ENCODE measurements around the gene ASIC3. TPM values are rescaled to one million over a fixed set of nuclear protein-coding genes. Genes with fewer than 3 reads are reported as not detected.

ASIC3 gene
- under 1 TPM; 0.09 to 0.76 (median 0.31) TPM for total RNA-seq (2021; fragmentation: NEBNext Ultra II Directional; extraction: Animal tissue kit (Norgen Biotek cat#: 25700))
- long read RNA-seq = 0 reads

DNA sequence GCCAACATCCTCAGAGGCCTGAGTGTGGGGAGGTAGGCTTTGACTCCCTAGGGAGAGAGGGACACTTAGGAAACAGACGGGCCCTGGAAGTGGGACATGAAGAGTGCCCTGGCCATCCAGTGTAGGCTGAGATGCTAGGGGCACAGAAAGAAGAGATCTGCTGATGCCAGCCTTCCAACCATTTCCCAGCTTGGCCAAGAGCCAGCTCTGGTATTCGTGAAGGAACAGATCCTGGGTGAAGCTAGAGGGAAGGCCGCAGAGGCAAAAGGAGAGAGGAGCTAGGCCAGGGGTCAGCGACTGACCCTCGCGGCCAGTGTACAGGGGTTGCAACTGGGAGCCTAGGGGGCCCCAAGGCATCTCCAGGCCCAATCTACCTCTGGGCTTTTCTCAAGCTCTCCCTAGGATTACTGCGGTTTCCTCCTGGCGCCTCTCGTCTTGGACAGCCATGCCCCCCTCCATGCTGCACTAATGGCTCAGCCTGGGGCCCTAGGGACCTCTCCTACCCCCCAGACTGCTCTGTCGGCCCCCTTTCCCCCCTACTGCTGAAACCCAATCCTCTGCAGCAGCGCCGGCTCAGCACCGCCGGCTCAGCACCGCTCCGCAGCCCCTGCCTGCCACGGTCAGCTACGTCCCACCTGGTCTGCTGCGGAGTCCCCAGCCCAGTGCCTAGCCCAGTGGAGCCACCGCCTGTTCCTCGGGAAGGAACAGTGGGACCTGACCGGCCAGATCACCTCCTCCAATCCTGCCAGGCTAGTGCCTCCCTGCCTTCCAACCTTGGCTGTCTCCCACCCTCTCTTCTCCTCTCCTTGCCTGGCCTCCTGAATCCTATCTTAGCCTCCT, at the start of gene ASIC3:
Gene ASIC3, plus strand, starts transcription at position 556 of the 840 bp plus-strand sequence. CDS start 355 bp downstream, outside the sequence.
- Mint-ChIP-seq H3K4me3 (no peak within 1 kb of the TSS), H3K36me3 (ENCODE audit: low read depth) (no peaks in the 10 kb centered on the region; the same call in 1 of the 2 replicates), H3K4me1 (ENCODE audit: low read depth) (peaks cover 14% of the 10 kb centered on the region), H3K27me3 (ENCODE audit: insufficient read depth) (peaks cover 2% of the 10 kb centered on the region), H3K9me3 (no peaks in the 10 kb centered on the region), H3K27ac (peak within 1 kb of the TSS; percentile 51)
- TF ChIP-seq, protein P1, sequence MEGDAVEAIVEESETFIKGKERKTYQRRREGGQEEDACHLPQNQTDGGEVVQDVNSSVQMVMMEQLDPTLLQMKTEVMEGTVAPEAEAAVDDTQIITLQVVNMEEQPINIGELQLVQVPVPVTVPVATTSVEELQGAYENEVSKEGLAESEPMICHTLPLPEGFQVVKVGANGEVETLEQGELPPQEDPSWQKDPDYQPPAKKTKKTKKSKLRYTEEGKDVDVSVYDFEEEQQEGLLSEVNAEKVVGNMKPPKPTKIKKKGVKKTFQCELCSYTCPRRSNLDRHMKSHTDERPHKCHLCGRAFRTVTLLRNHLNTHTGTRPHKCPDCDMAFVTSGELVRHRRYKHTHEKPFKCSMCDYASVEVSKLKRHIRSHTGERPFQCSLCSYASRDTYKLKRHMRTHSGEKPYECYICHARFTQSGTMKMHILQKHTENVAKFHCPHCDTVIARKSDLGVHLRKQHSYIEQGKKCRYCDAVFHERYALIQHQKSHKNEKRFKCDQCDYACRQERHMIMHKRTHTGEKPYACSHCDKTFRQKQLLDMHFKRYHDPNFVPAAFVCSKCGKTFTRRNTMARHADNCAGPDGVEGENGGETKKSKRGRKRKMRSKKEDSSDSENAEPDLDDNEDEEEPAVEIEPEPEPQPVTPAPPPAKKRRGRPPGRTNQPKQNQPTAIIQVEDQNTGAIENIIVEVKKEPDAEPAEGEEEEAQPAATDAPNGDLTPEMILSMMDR (IDR thresholded peaks at IDR 0.05) = no peak
- DNase-seq = no peak

DNA sequence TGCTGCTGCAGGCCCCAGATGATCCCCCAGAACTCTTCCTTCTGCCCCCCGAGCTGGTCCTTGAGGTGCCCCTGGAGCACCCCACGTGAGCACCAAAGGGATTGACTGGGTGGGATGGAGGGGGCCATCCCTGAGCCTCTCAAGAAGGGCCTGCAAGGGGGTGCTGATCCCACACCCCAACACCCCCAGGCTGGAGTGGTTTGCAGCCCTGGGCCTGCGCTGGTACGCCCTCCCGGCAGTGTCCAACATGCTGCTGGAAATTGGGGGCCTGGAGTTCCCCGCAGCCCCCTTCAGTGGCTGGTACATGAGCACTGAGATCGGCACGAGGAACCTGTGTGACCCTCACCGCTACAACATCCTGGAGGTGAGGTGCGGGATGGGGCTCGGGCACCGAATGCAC, 49.3 kb upstream of the ASIC3 start:
- Mint-ChIP-seq H3K36me3 (ENCODE audit: low read depth) (no peaks in the 10 kb centered on the region), H3K9me3 (no peaks in the 10 kb centered on the region), H3K4me1 (ENCODE audit: low read depth) (no peaks in the 10 kb centered on the region), H3K27me3 (ENCODE audit: insufficient read depth) (peaks cover 19% of the 10 kb centered on the region; the same call in 1 of the 2 replicates), H3K4me3 (no peak overlapping the region), H3K27ac (no peak overlapping the region)
- DNase-seq = no peak
- TF ChIP-seq, protein P1 (IDR thresholded peaks at IDR 0.05) = no peak

DNA sequence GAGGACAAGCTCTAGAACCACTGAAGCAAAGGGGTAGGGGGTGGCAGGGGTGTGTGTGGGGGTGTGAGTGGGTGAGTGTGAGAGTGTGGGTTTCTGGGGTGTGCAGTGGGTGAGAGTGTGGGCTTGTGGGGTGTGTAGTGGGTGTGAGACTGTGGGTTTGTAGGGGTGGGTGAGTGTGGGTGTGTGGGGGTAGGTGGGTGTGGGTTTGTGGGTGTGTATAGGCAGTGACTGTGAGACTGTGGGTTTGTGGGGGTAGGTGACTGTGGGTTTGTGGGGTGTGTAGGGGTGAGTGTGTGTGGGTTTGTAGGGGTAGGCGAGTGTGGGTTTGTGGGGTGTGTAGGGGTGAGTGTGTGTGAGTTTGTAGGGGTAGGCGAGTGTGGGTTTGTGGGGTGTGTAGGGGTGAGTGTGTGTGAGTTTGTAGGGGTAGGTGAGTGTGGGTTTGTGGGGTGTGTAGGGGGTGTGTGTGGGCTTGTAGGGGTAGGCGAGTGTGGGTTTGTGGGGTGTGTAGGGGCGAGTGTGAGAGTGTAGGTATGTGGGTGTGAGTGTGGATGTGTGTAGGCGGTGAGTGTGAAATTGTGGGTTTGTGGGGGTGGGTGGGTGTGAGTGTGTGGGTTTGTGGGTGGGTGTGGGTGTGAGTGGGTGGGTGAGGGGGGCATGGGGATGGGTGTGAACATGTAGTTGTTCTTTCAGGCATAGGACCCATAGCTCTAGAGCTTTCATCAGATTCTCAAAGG, 48.7 kb upstream of the ASIC3 start:
- H3K27ac Mint-ChIP-seq = no peak overlapping the region
- TF ChIP-seq, protein P1 (IDR thresholded peaks at IDR 0.05) = no peak
- no peak for DNase-seq
- no peaks in the 10 kb centered on the region for H3K36me3 Mint-ChIP-seq (ENCODE audit: low read depth)
- H3K9me3 Mint-ChIP-seq = no peaks in the 10 kb centered on the region
- no peak overlapping the region for H3K4me3 Mint-ChIP-seq
- H3K27me3 Mint-ChIP-seq (ENCODE audit: insufficient read depth) = peaks cover 19% of the 10 kb centered on the region; the same call in 1 of the 2 replicates
- no peaks in the 10 kb centered on the region for H3K4me1 Mint-ChIP-seq (ENCODE audit: low read depth)

DNA sequence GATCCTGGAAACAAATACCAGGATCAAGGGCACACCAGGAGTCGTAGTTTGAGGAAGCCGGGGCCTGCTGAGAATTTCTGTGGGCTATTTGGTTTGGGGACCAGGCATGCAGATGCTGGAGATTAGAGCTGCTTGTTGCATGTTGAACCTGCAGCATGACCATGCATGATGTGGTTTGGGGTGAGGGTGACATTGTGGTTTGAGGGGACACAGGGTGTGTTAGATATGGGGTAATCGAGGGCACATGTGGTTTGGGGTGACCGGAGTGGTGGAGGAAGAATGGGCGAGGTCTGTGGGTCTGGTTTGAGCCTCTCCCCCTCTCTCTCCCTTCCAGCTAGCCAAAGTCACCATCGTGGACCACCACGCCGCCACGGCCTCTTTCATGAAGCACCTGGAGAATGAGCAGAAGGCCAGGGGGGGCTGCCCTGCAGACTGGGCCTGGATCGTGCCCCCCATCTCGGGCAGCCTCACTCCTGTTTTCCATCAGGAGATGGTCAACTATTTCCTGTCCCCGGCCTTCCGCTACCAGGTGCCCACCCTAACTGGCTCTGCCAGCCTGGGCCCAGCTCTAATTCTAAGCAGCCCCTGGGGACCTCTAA, 47.3 kb upstream of the ASIC3 start:
- Mint-ChIP-seq H3K27ac (no peak overlapping the region), H3K27me3 (ENCODE audit: insufficient read depth) (peaks cover 22% of the 10 kb centered on the region), H3K9me3 (no peaks in the 10 kb centered on the region), H3K4me3 (no peak overlapping the region), H3K36me3 (ENCODE audit: low read depth) (no peaks in the 10 kb centered on the region), H3K4me1 (ENCODE audit: low read depth) (no peaks in the 10 kb centered on the region)
- TF ChIP-seq, protein P1 (IDR thresholded peaks at IDR 0.05) = no peak
- DNase-seq = no peak

DNA sequence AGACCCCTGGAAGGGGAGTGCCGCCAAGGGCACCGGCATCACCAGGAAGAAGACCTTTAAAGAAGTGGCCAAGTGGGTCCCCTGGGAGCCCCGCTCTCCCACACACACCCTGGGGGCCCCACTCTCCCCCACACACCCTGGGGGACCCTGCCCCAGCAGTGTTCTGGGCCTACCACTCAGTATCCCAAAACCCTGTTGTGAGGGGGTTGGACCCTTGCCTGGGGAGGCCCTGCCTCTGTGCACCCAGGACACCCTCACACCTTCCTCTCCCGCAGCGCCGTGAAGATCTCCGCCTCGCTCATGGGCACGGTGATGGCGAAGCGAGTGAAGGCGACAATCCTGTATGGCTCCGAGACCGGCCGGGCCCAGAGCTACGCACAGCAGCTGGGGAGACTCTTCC, 46.8 kb upstream of the ASIC3 start:
- H3K4me3 Mint-ChIP-seq = no peak overlapping the region
- no peak overlapping the region for H3K27ac Mint-ChIP-seq
- TF ChIP-seq, protein P1 (IDR thresholded peaks at IDR 0.05) = no peak
- H3K4me1 Mint-ChIP-seq (ENCODE audit: low read depth) = no peaks in the 10 kb centered on the region
- H3K27me3 Mint-ChIP-seq (ENCODE audit: insufficient read depth) = peaks cover 27% of the 10 kb centered on the region
- DNase-seq = no peak
- H3K36me3 Mint-ChIP-seq (ENCODE audit: low read depth) = no peaks in the 10 kb centered on the region
- H3K9me3 Mint-ChIP-seq = no peaks in the 10 kb centered on the region
